SK-N-SH treated with all-trans-retinoic acid at 6 μM for 48 hours (cell line): ENCODE data around the gene ARHGEF11.

ENCODE experiments used
- ATAC-seq: fragments of 200-7000 bp; cut with Tn5 transposase; 3 replicates; pipeline ENCODE4 v1.9.1; 2020; ENCODE audit warnings: mild to moderate bottlenecking, moderate library complexity
- ARNTL ChIP-seq: fragments of 450-650 bp; formaldehyde crosslinking; IDR thresholded peaks from 2 replicates; pipeline ENCODE4 v1.5.0; 2020; ENCODE audit warnings: low read depth, mild to moderate bottlenecking, moderate library complexity, borderline replicate concordance
- BACH2 ChIP-seq: fragments of 250-450 bp; sonication (Bioruptor Pico); IDR thresholded peaks from 2 replicates; pipeline ENCODE4 v1.9.0; 2021; ENCODE audit warnings: mild to moderate bottlenecking, borderline replicate concordance
- ESRRG ChIP-seq: fragments of 250-450 bp; sonication (Bioruptor Pico); IDR thresholded peaks from 2 replicates; pipeline ENCODE4 v1.6.1; 2021; ENCODE audit warnings: mild to moderate bottlenecking
- GLIS3 ChIP-seq: fragments of 250-450 bp; sonication (Bioruptor Pico); IDR thresholded peaks from 2 replicates; pipeline ENCODE4 v1.5.0; 2020; ENCODE audit warnings: mild to moderate bottlenecking, moderate library complexity
- ISL1 ChIP-seq: fragments of 250-450 bp; sonication (Bioruptor Pico); IDR thresholded peaks from 2 replicates; pipeline ENCODE4 v2.1.2; 2022; ENCODE audit warnings: mild to moderate bottlenecking, moderate library complexity
- OSR1 ChIP-seq: fragments of 250-450 bp; sonication (Bioruptor Pico); IDR thresholded peaks from 2 replicates; pipeline ENCODE4 v1.8.0; 2022; ENCODE audit warnings: moderate library complexity, mild to moderate bottlenecking, inconsistent platforms
- PPARA ChIP-seq: fragments of 250-450 bp; sonication (Bioruptor Pico); IDR thresholded peaks from 2 replicates; pipeline ENCODE4 v1.5.0; 2020; ENCODE audit warnings: mild to moderate bottlenecking, borderline replicate concordance
- RARB ChIP-seq: fragments of 250-450 bp; sonication (Bioruptor Pico); IDR thresholded peaks from 2 replicates; pipeline ENCODE4 v1.8.0; 2021; ENCODE audit warnings: mild to moderate bottlenecking, moderate library complexity
- SNAI2 ChIP-seq: fragments of 250-450 bp; sonication (Bioruptor Pico); IDR thresholded peaks from 2 replicates; pipeline ENCODE4 v1.5.0; 2020; ENCODE audit warnings: mild to moderate bottlenecking, moderate library complexity
- TCF4 ChIP-seq: fragments of 250-450 bp; sonication (Bioruptor Pico); IDR thresholded peaks from 2 replicates; pipeline ENCODE4 v1.8.0; 2021; ENCODE audit warnings: mild to moderate bottlenecking, moderate library complexity, borderline replicate concordance
- TOX ChIP-seq: fragments of 250-450 bp; sonication (Bioruptor Pico); IDR thresholded peaks from 2 replicates; pipeline ENCODE4 v1.8.0; 2021; ENCODE audit warnings: mild to moderate bottlenecking, moderate library complexity, borderline replicate concordance
- ZC3H10 ChIP-seq: fragments of 250-450 bp; sonication (Bioruptor Pico); IDR thresholded peaks from 2 replicates; pipeline ENCODE4 v1.5.1; 2021; ENCODE audit warnings: mild to moderate bottlenecking, moderate library complexity
- ZFP3 ChIP-seq: fragments of 250-450 bp; sonication (Bioruptor Pico); IDR thresholded peaks from 2 replicates; pipeline ENCODE4 v1.5.0; 2020; ENCODE audit warnings: mild to moderate bottlenecking, moderate library complexity
- ZFP30 ChIP-seq: fragments of 450-650 bp; formaldehyde crosslinking; IDR thresholded peaks from 2 replicates; pipeline ENCODE4 v1.5.0; 2022; ENCODE audit warnings: mild to moderate bottlenecking, moderate library complexity
- ZNF565 ChIP-seq: fragments of 450-650 bp; formaldehyde crosslinking; conservative IDR thresholded peaks from 2 replicates; pipeline ENCODE4 v1.5.0; 2020; ENCODE audit warnings: low read depth, mild to moderate bottlenecking, moderate library complexity
- ZNF70 ChIP-seq: fragments of 450-650 bp; formaldehyde crosslinking; IDR thresholded peaks from 2 replicates; pipeline ENCODE4 v1.5.0; 2020; ENCODE audit warnings: mild to moderate bottlenecking, moderate library complexity
- ZNF8 ChIP-seq: fragments of 450-650 bp; formaldehyde crosslinking; IDR thresholded peaks from 2 replicates; pipeline ENCODE4 v1.5.0; 2020; ENCODE audit warnings: mild to moderate bottlenecking, moderate library complexity
- TF ChIP-seq, protein P1 (sequence below): fragments of 250-450 bp; sonication (Bioruptor Pico); IDR thresholded peaks from 2 replicates; pipeline ENCODE4 v1.8.0; 2021; ENCODE audit warnings: low read depth, mild to moderate bottlenecking, moderate library complexity, borderline replicate concordance
- TF ChIP-seq, protein P2 (sequence below): fragments of 250-450 bp; sonication (Bioruptor Pico); IDR thresholded peaks from 2 replicates; pipeline ENCODE4 v1.8.0; 2020; ENCODE audit warnings: mild to moderate bottlenecking, moderate library complexity, borderline replicate concordance
- TF ChIP-seq, protein P3 (sequence below): fragments of 250-450 bp; sonication (Bioruptor Pico); IDR thresholded peaks from 2 replicates; pipeline ENCODE4 v1.5.1; 2020; ENCODE audit warnings: low read depth, mild to moderate bottlenecking, moderate library complexity
- TF ChIP-seq, protein P4 (sequence below): fragments of 250-450 bp; sonication (Bioruptor Pico); IDR thresholded peaks from 2 replicates; pipeline ENCODE4 v1.5.1; 2021; ENCODE audit warnings: mild to moderate bottlenecking, moderate library complexity

ARHGEF11 gene

DNA sequence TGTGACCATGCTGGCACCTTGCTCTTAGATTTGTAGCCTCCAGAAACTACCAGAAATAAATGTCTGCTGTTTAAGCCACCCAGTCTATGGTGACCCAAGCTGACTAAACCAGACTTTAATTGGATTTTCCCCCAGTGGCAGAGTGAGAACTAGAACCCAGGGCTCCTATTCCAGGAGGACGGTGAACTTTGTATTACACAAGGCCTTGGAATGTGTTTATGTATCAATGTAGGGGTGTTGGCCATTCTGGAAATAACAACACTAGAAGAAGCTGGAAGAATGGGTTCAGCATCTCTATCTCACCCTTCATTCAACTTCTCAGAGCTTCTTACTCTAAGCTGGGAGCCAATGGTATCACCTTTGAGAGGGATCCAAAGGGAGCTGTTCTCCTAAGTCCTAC is 37.0 kb downstream of the ARHGEF11 start:
- TF ChIP-seq, protein P1, sequence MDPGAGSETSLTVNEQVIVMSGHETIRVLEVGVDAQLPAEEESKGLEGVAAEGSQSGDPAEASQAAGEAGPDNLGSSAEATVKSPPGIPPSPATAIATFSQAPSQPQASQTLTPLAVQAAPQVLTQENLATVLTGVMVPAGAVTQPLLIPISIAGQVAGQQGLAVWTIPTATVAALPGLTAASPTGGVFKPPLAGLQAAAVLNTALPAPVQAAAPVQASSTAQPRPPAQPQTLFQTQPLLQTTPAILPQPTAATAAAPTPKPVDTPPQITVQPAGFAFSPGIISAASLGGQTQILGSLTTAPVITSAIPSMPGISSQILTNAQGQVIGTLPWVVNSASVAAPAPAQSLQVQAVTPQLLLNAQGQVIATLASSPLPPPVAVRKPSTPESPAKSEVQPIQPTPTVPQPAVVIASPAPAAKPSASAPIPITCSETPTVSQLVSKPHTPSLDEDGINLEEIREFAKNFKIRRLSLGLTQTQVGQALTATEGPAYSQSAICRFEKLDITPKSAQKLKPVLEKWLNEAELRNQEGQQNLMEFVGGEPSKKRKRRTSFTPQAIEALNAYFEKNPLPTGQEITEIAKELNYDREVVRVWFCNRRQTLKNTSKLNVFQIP (CRISPR knock-in tag): no peak
- TF ChIP-seq ZC3H10 (CRISPR knock-in tag): no peak
- no peak for TF ChIP-seq ZFP3 (CRISPR knock-in tag)
- TF ChIP-seq ZNF8: no peak
- TF ChIP-seq, all 23 proteins: peak for 0
- ATAC-seq: no peak

DNA sequence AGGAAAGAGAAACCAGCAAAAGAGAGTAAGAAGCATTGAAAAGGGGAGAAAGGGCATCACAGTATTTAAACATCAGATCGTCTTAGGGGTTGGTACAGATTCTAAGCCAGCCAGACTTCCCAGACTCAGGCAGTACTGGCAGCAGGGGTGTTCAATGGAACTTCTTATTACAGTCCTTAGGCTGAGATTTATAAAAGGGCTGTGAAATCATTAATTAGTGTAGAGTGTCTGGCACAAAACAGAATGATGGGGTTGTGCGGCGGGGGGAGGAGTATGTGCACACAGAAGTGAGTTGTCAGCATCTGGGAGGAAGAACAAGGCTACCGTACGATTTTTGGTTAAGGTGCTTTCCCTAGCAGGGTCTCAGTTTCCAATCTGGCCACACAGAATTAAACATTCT is 38.2 kb downstream of the ARHGEF11 start:
- TF ChIP-seq ARNTL (CRISPR knock-in tag) (no peak), ZNF70 (CRISPR knock-in tag) (no peak), RARB (no peak), ZFP3 (CRISPR knock-in tag) (no peak), ESRRG (CRISPR knock-in tag) (no peak), ZNF565 (CRISPR knock-in tag) (no peak), ZFP30 (no peak), BACH2 (CRISPR knock-in tag) (no peak), ISL1 (CRISPR knock-in tag) (no peak), TOX (CRISPR knock-in tag) (no peak), GLIS3 (CRISPR knock-in tag) (no peak), ZNF8 (no peak), SNAI2 (no peak)
- TF ChIP-seq, protein P2, sequence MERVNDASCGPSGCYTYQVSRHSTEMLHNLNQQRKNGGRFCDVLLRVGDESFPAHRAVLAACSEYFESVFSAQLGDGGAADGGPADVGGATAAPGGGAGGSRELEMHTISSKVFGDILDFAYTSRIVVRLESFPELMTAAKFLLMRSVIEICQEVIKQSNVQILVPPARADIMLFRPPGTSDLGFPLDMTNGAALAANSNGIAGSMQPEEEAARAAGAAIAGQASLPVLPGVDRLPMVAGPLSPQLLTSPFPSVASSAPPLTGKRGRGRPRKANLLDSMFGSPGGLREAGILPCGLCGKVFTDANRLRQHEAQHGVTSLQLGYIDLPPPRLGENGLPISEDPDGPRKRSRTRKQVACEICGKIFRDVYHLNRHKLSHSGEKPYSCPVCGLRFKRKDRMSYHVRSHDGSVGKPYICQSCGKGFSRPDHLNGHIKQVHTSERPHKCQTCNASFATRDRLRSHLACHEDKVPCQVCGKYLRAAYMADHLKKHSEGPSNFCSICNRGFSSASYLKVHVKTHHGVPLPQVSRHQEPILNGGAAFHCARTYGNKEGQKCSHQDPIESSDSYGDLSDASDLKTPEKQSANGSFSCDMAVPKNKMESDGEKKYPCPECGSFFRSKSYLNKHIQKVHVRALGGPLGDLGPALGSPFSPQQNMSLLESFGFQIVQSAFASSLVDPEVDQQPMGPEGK (CRISPR knock-in tag): no peak
- TF ChIP-seq, protein P3, sequence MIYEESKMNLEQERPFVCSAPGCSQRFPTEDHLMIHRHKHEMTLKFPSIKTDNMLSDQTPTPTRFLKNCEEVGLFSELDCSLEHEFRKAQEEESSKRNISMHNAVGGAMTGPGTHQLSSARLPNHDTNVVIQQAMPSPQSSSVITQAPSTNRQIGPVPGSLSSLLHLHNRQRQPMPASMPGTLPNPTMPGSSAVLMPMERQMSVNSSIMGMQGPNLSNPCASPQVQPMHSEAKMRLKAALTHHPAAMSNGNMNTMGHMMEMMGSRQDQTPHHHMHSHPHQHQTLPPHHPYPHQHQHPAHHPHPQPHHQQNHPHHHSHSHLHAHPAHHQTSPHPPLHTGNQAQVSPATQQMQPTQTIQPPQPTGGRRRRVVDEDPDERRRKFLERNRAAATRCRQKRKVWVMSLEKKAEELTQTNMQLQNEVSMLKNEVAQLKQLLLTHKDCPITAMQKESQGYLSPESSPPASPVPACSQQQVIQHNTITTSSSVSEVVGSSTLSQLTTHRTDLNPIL (CRISPR knock-in tag): no peak
- TF ChIP-seq, protein P1 (CRISPR knock-in tag): no peak
- TF ChIP-seq, all 23 proteins: peak for 0
- ATAC-seq: peak; percentile 28; the same call in 2 of the 3 replicates

DNA sequence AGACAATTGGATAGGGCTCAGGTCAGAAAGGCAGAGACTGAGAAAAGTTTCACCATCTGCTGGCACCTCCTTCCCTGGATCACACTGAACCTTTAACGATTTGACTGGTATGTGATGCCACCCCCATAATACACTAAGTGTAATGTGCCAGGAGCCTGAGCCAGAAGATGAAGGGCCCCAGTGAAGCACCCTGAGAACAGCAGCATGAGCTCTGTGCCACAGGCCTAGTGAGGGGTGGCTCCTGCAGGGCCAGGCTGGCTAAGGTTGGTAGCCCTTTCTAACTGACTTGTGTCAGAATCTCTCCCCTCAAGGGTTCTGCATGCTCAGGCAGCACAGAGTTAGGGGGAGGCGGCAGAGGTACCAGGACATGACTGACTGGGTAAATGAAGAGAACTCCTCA is 38.9 kb downstream of the ARHGEF11 start:
- no peak for ATAC-seq

DNA sequence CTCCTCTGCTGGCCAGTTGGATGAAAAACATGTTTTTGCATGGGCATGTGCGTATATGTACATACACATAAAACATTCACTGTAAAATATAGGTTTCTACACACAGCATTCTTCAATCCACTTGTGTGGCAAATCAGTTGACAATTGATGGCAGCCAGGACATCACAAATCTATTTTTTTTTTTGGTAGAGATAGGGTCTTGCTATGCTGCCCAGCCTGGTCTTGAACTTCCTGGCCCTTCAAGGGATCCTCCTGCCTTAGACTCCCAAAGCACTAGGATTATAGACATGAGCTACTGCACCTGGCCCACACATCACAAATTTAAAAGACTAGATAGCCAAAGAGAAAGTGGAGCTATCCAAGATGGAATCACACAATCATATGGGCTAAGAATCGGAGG is 39.6 kb downstream of the ARHGEF11 start:
- ATAC-seq: no peak
- TF ChIP-seq ZNF70 (CRISPR knock-in tag) (no peak), ZNF8 (no peak), ESRRG (CRISPR knock-in tag) (no peak)
- TF ChIP-seq, protein P3 (CRISPR knock-in tag): no peak
- TF ChIP-seq, all 23 proteins: peak for 0

More for the DNA sequence above, 38.9 kb downstream of the ARHGEF11 start:
- TF ChIP-seq ZFP30 (no peak), OSR1 (CRISPR knock-in tag) (no peak), ISL1 (CRISPR knock-in tag) (no peak), PPARA (CRISPR knock-in tag) (no peak), SNAI2 (no peak), TOX (CRISPR knock-in tag) (no peak), TCF4 (CRISPR knock-in tag) (no peak)
- TF ChIP-seq, protein P4, sequence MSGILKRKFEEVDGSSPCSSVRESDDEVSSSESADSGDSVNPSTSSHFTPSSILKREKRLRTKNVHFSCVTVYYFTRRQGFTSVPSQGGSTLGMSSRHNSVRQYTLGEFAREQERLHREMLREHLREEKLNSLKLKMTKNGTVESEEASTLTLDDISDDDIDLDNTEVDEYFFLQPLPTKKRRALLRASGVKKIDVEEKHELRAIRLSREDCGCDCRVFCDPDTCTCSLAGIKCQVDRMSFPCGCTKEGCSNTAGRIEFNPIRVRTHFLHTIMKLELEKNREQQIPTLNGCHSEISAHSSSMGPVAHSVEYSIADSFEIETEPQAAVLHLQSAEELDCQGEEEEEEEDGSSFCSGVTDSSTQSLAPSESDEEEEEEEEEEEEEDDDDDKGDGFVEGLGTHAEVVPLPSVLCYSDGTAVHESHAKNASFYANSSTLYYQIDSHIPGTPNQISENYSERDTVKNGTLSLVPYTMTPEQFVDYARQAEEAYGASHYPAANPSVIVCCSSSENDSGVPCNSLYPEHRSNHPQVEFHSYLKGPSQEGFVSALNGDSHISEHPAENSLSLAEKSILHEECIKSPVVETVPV: no peak
